HL-60 (cell line): ENCODE data around the gene SMAD2.

ENCODE experiments used
- CTCF ChIP-seq: IDR thresholded peaks from one replicate; pipeline ENCODE4 v1.5.1; 2011; ENCODE audit warnings: low read length, control low read depth, inconsistent platforms; ENCODE audit not compliant: insufficient read depth
- POLR2AphosphoS5 ChIP-seq: IDR thresholded peaks from 2 replicates; pipeline ENCODE4 v1.6.1; 2012; ENCODE audit warnings: low read depth
- REST ChIP-seq: IDR thresholded peaks from 2 replicates; pipeline ENCODE4 v1.6.1; 2012; ENCODE audit warnings: low read depth; ENCODE audit not compliant: insufficient replicate concordance
- SPI1 ChIP-seq: IDR thresholded peaks from 2 replicates; pipeline ENCODE4 v1.6.1; 2012; ENCODE audit warnings: low read depth, mild to moderate bottlenecking, borderline replicate concordance

- TF ChIP-seq CTCF (no peak), POLR2AphosphoS5 (no peak), SPI1 (no peak), REST (no peak)
Observed at GRCh38 chr18:47935321-47936055, 5.0 kb upstream of the SMAD2 start.
